IMR-90 (cell line): Measurements from ENCODE around the gene PRPSAP1. TPM values are rescaled to one million over a fixed set of nuclear protein-coding genes. Genes with fewer than 3 reads are reported as not detected.

Source experiments
- ATAC-seq: fragments of 200-7000 bp; cut with Tn5 transposase; 2 replicates; pipeline ENCODE4 v1.9.1; 2020; ENCODE audit warnings: low read depth, mild to moderate bottlenecking, moderate library complexity
- Bru-seq: library from RNA; stranded (reverse); fragments of 400-500 nt; gene quantifications from one replicate; lab custom pipeline; 2021; lab: Mats Ljungman, UMichigan
- BruChase-seq, 2 experiments: library from RNA; stranded (reverse); fragments of 400-500 nt; gene quantifications; one replicate each; lab custom pipeline; 2021; lab: Mats Ljungman, UMichigan
- BruUV-seq: library from RNA; stranded (reverse); fragments of 400-500 nt; replicated peaks from 2 replicates; lab custom pipeline; 2021; lab: Mats Ljungman, UMichigan
- CTCF ChIA-PET: fragments of 300-600 bp; formaldehyde crosslinking; extraction: SDS; loops from one replicate; lab custom pipeline; 2021; ENCODE audit warnings: antibody characterized with exemption; lab: Yijun Ruan, JAX
- POLR2A ChIA-PET: fragments of 300-600 bp; sonication (Branson Sonifier 250); formaldehyde crosslinking; loops from one replicate; lab custom pipeline; 2022; ENCODE audit warnings: antibody characterized with exemption; ENCODE audit not compliant: unreplicated experiment; lab: Charles Lee
- DNase-seq: peaks from one replicate; pipeline ENCODE4 v3.0.0; 2013
- H2AFZ ChIP-seq: replicated peaks from 2 replicates; pipeline ENCODE3; 2013; ENCODE audit warnings: low read length, mild to moderate bottlenecking; ENCODE audit not compliant: poor library complexity
- H2AK5ac ChIP-seq: 2 replicates; pipeline ENCODE4 v1.6.1; 2013; ENCODE audit warnings: low read depth, low read length, inconsistent platforms
- H2AK9ac ChIP-seq: replicated peaks from 2 replicates; pipeline ENCODE3; 2013; ENCODE audit warnings: mild to moderate bottlenecking, low read depth, low read length, moderate library complexity; ENCODE audit not compliant: poor library complexity
- H2BK120ac ChIP-seq: 2 replicates; pipeline ENCODE4 v1.6.1; 2013; ENCODE audit warnings: low read depth, low read length, inconsistent platforms
- H2BK15ac ChIP-seq: 3 replicates; pipeline ENCODE4 v1.6.1; 2013; ENCODE audit warnings: low read depth, low read length, inconsistent platforms
- H2BK20ac ChIP-seq: 2 replicates; pipeline ENCODE4 v1.6.1; 2013; ENCODE audit warnings: low read depth, mild to moderate bottlenecking, inconsistent platforms, low read length, moderate library complexity
- H2BK5ac ChIP-seq: 2 replicates; pipeline ENCODE4 v1.6.1; 2013; ENCODE audit warnings: mild to moderate bottlenecking, low read depth, low read length, inconsistent platforms; ENCODE audit not compliant: poor library complexity, severe bottlenecking
- H3K14ac ChIP-seq: replicated peaks from 2 replicates; pipeline ENCODE4 v1.6.1; 2013; ENCODE audit warnings: low read depth, low read length, inconsistent platforms
- H3K18ac ChIP-seq: 2 replicates; pipeline ENCODE4 v1.6.1; 2013; ENCODE audit warnings: low read depth, low read length, control low read depth
- H3K23ac ChIP-seq: 2 replicates; pipeline ENCODE4 v1.6.1; 2013; ENCODE audit warnings: low read depth, low read length, inconsistent platforms
- H3K27ac ChIP-seq: 2 replicates; pipeline ENCODE4 v1.5.1; 2013; ENCODE audit warnings: mild to moderate bottlenecking, control low read depth, low read length; ENCODE audit not compliant: insufficient read depth
- H3K27me3 ChIP-seq: 2 replicates; pipeline ENCODE4 v1.6.1; 2013; ENCODE audit warnings: low read length; ENCODE audit not compliant: control insufficient read depth, insufficient read depth
- H3K36me3 ChIP-seq: 2 replicates; pipeline ENCODE4 v1.6.1; 2013; ENCODE audit warnings: low read length, mixed read lengths; ENCODE audit not compliant: control insufficient read depth, insufficient read depth
- H3K4ac ChIP-seq: 2 replicates; pipeline ENCODE4 v1.6.1; 2013; ENCODE audit warnings: low read depth, low read length, inconsistent platforms
- H3K4me1 ChIP-seq: 2 replicates; pipeline ENCODE4 v1.6.1; 2013; ENCODE audit warnings: low read length, mixed read lengths; ENCODE audit not compliant: control insufficient read depth, insufficient read depth
- H3K4me2 ChIP-seq: 2 replicates; pipeline ENCODE4 v1.6.1; 2013; ENCODE audit warnings: low read depth, mild to moderate bottlenecking, control low read depth, low read length, moderate library complexity
- H3K4me3 ChIP-seq: 2 replicates; pipeline ENCODE4 v1.5.1; 2013; ENCODE audit warnings: low read depth, mild to moderate bottlenecking, control low read depth, low read length, moderate library complexity; ENCODE audit not compliant: insufficient read depth
- H3K56ac ChIP-seq: 2 replicates; pipeline ENCODE4 v1.6.1; 2013; ENCODE audit warnings: low read length, inconsistent platforms; ENCODE audit not compliant: insufficient read depth; ENCODE audit errors: extremely low read depth
- H3K79me1 ChIP-seq, 2 experiments: 2 replicates each; pipeline ENCODE4 v1.6.1; 2013; ENCODE audit warnings: low read length in 2 of 2, inconsistent platforms in 1 of 2, low read depth in 1 of 2
- H3K9ac ChIP-seq: 2 replicates; pipeline ENCODE4 v1.6.1; 2013; ENCODE audit warnings: low read depth, low read length, control low read depth
- H3K9me1 ChIP-seq: 2 replicates; pipeline ENCODE4 v1.6.1; 2013; ENCODE audit warnings: low read length, inconsistent platforms; ENCODE audit not compliant: insufficient read depth
- H3K9me3 ChIP-seq: 2 replicates; pipeline ENCODE4 v1.6.1; 2013; ENCODE audit warnings: low read length; ENCODE audit not compliant: control insufficient read depth, insufficient read depth
- H4K20me1 ChIP-seq: 2 replicates; pipeline ENCODE4 v1.6.1; 2013; ENCODE audit warnings: low read length, inconsistent platforms; ENCODE audit not compliant: insufficient read depth
- H4K5ac ChIP-seq: 2 replicates; pipeline ENCODE4 v1.6.1; 2013; ENCODE audit warnings: mild to moderate bottlenecking, low read depth, low read length, control low read depth
- H4K8ac ChIP-seq, 2 experiments: 2 replicates each; pipeline ENCODE4 v1.6.1; 2013; ENCODE audit warnings: low read depth in 2 of 2, low read length in 2 of 2, control low read depth in 1 of 2, inconsistent platforms in 1 of 2
- H4K91ac ChIP-seq: 2 replicates; pipeline ENCODE4 v1.6.1; 2013; ENCODE audit warnings: low read depth, low read length, inconsistent platforms; ENCODE audit not compliant: insufficient read depth
- CEBPB ChIP-seq: IDR thresholded peaks from 2 replicates; pipeline ENCODE4 v1.6.1; 2012; ENCODE audit warnings: low read depth, low read length, improper control_type of control experiment
- CHD1 ChIP-seq: IDR thresholded peaks from 2 replicates; pipeline ENCODE4 v1.6.1; 2012; ENCODE audit warnings: low read depth, low read length, improper control_type of control experiment
- MAFK ChIP-seq: IDR thresholded peaks from 2 replicates; pipeline ENCODE4 v1.6.1; 2012; ENCODE audit warnings: low read depth, low read length, improper control_type of control experiment
- MAZ ChIP-seq: IDR thresholded peaks from 2 replicates; pipeline ENCODE4 v1.6.1; 2012; ENCODE audit warnings: low read depth, mild to moderate bottlenecking, low read length, improper control_type of control experiment, moderate library complexity, borderline replicate concordance
- MXI1 ChIP-seq: IDR thresholded peaks from 2 replicates; pipeline ENCODE4 v1.6.1; 2012; ENCODE audit warnings: low read depth, mild to moderate bottlenecking, low read length, moderate library complexity, borderline replicate concordance
- NFE2L2 ChIP-seq: fragments of 150-350 bp; IDR thresholded peaks from 2 replicates; pipeline ENCODE4 v1.6.1; 2016; ENCODE audit warnings: low read depth, mild to moderate bottlenecking, low read length
- POLR2A ChIP-seq: IDR thresholded peaks from 2 replicates; pipeline ENCODE4 v1.6.1; 2012; ENCODE audit warnings: mild to moderate bottlenecking, low read depth, low read length
- RAD21 ChIP-seq: IDR thresholded peaks from 2 replicates; pipeline ENCODE4 v1.6.1; 2012; ENCODE audit warnings: low read length, improper control_type of control experiment
- RFX5 ChIP-seq: IDR thresholded peaks from 2 replicates; pipeline ENCODE4 v1.8.0; 2012; ENCODE audit warnings: low read depth, mild to moderate bottlenecking, low read length, moderate library complexity
- WGBS, 2 experiments: methylation state at CpG; one replicate each; pipeline versions ENCODE4 v1.1.5 to v1.1.7; 2013; ENCODE audit warnings: missing lambda C conversion rate in 2 of 2; ENCODE audit not compliant: insufficient read length in 1 of 2; ENCODE audit errors: extremely low coverage in 2 of 2; 5-methylcytosine and 5-hydroxymethylcytosine counted together
- dilution Hi-C: fragments of 300-500 bp; cut with HindIII; formaldehyde crosslinking; loops from one replicate; pipeline ENCODE4 v1.14.3; 2018; ENCODE audit warnings: low sequenced_read_pairs; ENCODE audit not compliant: unreplicated experiment
- in situ Hi-C: fragments of 300-500 bp; cut with MboI; formaldehyde crosslinking; loops from 3 replicates; pipeline ENCODE4 v1.14.3; 2019; ENCODE audit warnings: low sequenced_read_pairs, inconsistent platforms, mixed read lengths
- intact Hi-C: fragments of 100-400 bp; cut with micrococcal nuclease; formaldehyde crosslinking; loops from 2 replicates; pipeline ENCODE4 v1.10.0; 2022
- long read RNA-seq: library from polyadenylated mRNA; unstranded; transcript quantifications from one replicate; pipeline ENCODE4 v2.0.0, GENCODE V29; 2021; ENCODE audit not compliant: unreplicated experiment
- polyA plus RNA-seq, 3 experiments: library from polyadenylated mRNA; depleted of rRNA; stranded (reverse); fragments of >200 nt; gene quantifications; 2 replicates each; pipeline ENCODE4 v1.2.3, GENCODE V29; 2012; ENCODE audit warnings: low replicate concordance in 1 of 3
- total RNA-seq: library from RNA; depleted of rRNA; stranded (reverse); fragments of >200 nt; gene quantifications from 2 replicates; pipeline ENCODE4 v1.2.3, GENCODE V29; 2012; rRNA removed
- TF ChIP-seq, protein P1 (sequence below): fragments of 150-350 bp; IDR thresholded peaks from 2 replicates; pipeline ENCODE4 v1.6.1; 2017; ENCODE audit warnings: mild to moderate bottlenecking, antibody characterized with exemption, low read length, low read depth
- TF ChIP-seq, protein P2 (sequence below): conservative IDR thresholded peaks from 2 replicates; pipeline ENCODE4 v1.5.1; 2012; ENCODE audit warnings: mild to moderate bottlenecking, low read depth, low read length, improper control_type of control experiment

Gene PRPSAP1
- total RNA-seq = 29.2 and 34.4 TPM in 2 replicates
- 38.6 and 48.6 TPM in 2 replicates for polyA plus RNA-seq (2012; rRNA removed)
- 29.6 and 34.4 TPM in 2 replicates for polyA plus RNA-seq (2012; cell fraction: cytosol; rRNA removed)
- polyA plus RNA-seq (2012; cell fraction: nucleus; rRNA removed; ENCODE audit: low replicate concordance) = 40.4 and 135 TPM in 2 replicates
- Bru-seq, nascent RNA = percentile 61 among the genes with signal in this experiment
- percentile 78 among the genes with signal in this experiment for BruChase-seq, experiment 1, labeled RNA remaining after a 6-hour chase
- BruChase-seq, experiment 2, labeled RNA remaining after a 2-hour chase = percentile 67 among the genes with signal in this experiment
- long read RNA-seq, transcript PRPSAP1-206 (10 exons, 3,660 nt) = major isoform, 52 of 68 reads
- long read RNA-seq, partial matches to known transcripts = 2 of 68 reads
- long read RNA-seq, other reads (novel, unspliced or antisense) = 14 of 68 reads

DNA sequence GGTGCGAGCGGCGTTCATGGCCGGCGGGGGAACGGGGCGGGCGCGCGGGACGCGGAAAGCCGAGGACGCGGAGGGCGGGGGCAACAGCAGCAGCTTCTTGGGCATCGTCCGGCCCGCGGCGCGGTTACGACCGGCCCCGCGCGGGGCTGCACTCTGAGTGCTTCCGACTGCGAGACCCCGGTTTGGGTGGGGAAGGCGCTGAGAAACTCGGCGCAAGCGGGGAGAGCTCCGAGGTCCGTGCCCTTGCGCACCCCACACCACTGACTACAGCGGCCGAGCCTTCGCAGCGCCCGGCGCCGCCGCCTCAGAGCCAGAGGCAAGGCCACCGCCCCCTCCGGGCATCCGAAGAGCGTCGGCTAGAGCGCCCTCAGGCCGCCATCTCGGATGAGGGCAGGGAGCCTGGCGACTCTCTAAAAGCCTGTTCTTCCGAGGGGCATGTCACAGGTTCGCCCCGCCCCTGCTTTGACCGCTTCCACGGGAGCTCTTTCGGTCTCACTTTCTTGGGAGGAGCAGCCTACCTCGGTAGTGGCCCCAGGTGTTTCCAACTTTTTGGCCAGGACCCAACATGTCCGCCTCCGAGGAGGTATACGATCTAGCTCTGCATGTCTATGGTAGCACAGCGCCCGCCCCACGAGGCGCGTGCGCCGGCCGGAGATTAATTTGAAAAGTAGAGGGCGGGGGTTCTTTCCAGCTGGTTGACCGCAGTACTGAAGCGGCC lies at the start of gene PRPSAP1:
TSS of gene PRPSAP1 (minus strand) at position 318 of the 718 bp plus-strand sequence. CDS start at position 105, 213 bp downstream.
- Histone ChIP-seq H2BK5ac (peak within 1 kb of the TSS; percentile 95), H2BK15ac (peak within 1 kb of the TSS; percentile 90; the same call in 2 of the 3 replicates), H3K23ac (peak within 1 kb of the TSS; percentile 100), H4K91ac (peak within 1 kb of the TSS; percentile 100), H3K79me1 (peaks cover 4 to 35% of the 10 kb centered on the region in 2 experiments; a peak in 3 of 4 replicates), H3K36me3 (no peaks in the 10 kb centered on the region), H3K4me3 (peak within 1 kb of the TSS; percentile 85), H4K5ac (peak within 1 kb of the TSS; percentile 86), H3K14ac (peak within 1 kb of the TSS; percentile 100), H4K8ac (peak within 1 kb of the TSS; percentile 93 to 99), H3K4me1 (peaks cover 4% of the 10 kb centered on the region; the same call in 1 of the 2 replicates), H2AK9ac (peak within 1 kb of the TSS; percentile 99), H3K9me3 (no peaks in the 10 kb centered on the region), H3K27me3 (no peaks in the 10 kb centered on the region), H2BK120ac (peak within 1 kb of the TSS; percentile 100), H3K4ac (peak within 1 kb of the TSS; percentile 100), H3K27ac (peak within 1 kb of the TSS; percentile 93), H3K4me2 (peak within 1 kb of the TSS; percentile 99), H4K20me1 (peaks cover 4% of the 10 kb centered on the region; the same call in 1 of the 2 replicates), H3K9me1 (no peaks in the 10 kb centered on the region), H2AK5ac (peak within 1 kb of the TSS; percentile 81), H2AFZ (peak within 1 kb of the TSS; percentile 99), H2BK20ac (peak within 1 kb of the TSS; percentile 99), H3K18ac (peak within 1 kb of the TSS; percentile 90), H3K9ac (peak within 1 kb of the TSS; percentile 93), H3K56ac (peak within 1 kb of the TSS; percentile 99)
- BruUV-seq = no TSS peak
- peak; percentile 99 for ATAC-seq
- DNase-seq = peak; percentile 87
- 0% methylated on average over 51 of the region's 75 CpGs; no CpG with 5 or more reads in 1 of the 2 experiments for WGBS, 2 experiments
- ChIA-PET POLR2A (no interaction called here), CTCF (interaction anchor here (0.6 to 1.5 kb wide), 5 partner anchors 14 to 44 kb away, joined by 3 to 7 read pairs (median 3); no protein-coding TSS in a partner anchor)
- intact Hi-C loops (loop anchor here (1.0 kb wide), 1 partner anchor 32 kb away; no protein-coding TSS in a partner anchor), dilution Hi-C loops (no loop called here), in situ Hi-C loops (no loop called here)
- TF ChIP-seq NFE2L2 = no peak
- TF ChIP-seq, protein P1, sequence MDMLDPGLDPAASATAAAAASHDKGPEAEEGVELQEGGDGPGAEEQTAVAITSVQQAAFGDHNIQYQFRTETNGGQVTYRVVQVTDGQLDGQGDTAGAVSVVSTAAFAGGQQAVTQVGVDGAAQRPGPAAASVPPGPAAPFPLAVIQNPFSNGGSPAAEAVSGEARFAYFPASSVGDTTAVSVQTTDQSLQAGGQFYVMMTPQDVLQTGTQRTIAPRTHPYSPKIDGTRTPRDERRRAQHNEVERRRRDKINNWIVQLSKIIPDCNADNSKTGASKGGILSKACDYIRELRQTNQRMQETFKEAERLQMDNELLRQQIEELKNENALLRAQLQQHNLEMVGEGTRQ = peak; percentile 50; the same call in 1 of the 2 replicates
- no peak for TF ChIP-seq RFX5
- TF ChIP-seq CHD1 = no peak; the same call in 1 of the 2 replicates
- peak; percentile 81; the same call in 1 of the 2 replicates for TF ChIP-seq MAZ
- no peak for TF ChIP-seq MAFK
- TF ChIP-seq, protein P2, sequence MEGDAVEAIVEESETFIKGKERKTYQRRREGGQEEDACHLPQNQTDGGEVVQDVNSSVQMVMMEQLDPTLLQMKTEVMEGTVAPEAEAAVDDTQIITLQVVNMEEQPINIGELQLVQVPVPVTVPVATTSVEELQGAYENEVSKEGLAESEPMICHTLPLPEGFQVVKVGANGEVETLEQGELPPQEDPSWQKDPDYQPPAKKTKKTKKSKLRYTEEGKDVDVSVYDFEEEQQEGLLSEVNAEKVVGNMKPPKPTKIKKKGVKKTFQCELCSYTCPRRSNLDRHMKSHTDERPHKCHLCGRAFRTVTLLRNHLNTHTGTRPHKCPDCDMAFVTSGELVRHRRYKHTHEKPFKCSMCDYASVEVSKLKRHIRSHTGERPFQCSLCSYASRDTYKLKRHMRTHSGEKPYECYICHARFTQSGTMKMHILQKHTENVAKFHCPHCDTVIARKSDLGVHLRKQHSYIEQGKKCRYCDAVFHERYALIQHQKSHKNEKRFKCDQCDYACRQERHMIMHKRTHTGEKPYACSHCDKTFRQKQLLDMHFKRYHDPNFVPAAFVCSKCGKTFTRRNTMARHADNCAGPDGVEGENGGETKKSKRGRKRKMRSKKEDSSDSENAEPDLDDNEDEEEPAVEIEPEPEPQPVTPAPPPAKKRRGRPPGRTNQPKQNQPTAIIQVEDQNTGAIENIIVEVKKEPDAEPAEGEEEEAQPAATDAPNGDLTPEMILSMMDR = peak; percentile 28; the same call in 1 of the 2 replicates
- no peak for TF ChIP-seq CEBPB
- peak; percentile 19 for TF ChIP-seq MXI1
- TF ChIP-seq RAD21 = peak; percentile 21; the same call in 1 of the 2 replicates
- peak; percentile 93 for TF ChIP-seq POLR2A
